Measurements from ENCODE around the gene NFS1.
A peak's percentile ranks its signal among the peaks of the same experiment; 100 is the strongest.
"Not testable (repeated sequence)": the region's sequence is repeated elsewhere in the genome, so short reads cannot be mapped to it uniquely, and the experiment has no call there.

The NFS1 gene

DNA sequence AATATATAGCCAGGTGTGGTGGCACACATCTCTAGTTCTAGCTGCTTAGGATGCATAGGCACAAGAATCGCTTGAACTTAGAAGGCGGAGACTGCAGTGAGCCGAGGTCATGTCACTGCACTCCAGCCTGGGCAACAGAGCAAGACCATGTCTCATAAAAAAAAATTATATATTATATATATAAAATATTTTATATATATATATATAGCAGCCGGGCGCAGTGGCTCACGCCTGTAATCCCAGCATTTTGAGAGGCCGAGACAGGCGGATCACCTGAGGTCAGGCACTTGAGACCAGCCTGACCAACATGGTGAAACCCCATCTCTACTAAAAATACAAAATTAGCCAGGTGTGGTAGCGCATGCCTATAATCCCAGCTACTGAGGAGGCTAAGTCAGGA lies 13.8 kb downstream of the NFS1 start:
- H3K4me3 ChIP-seq (ENCODE audit: low read depth in 1 of 5, low read length in 5 of 5); H3K9ac ChIP-seq (ENCODE audit: low read length in 5 of 5); H3K27ac ChIP-seq (ENCODE audit: low read depth, low read length); H3K9me3 ChIP-seq (ENCODE audit: control insufficient read depth in 5 of 5, low read length in 5 of 5); H3K27me3 ChIP-seq (ENCODE audit: control insufficient read depth in 5 of 5, insufficient read depth in 4 of 5, low read length in 5 of 5); H3K4me1 ChIP-seq (ENCODE audit: control insufficient read depth in 5 of 5, insufficient read depth in 5 of 5, low read length in 5 of 5): not testable (repeated sequence)
- H3K36me3 ChIP-seq (ENCODE audit: control insufficient read depth in 5 of 5, insufficient read depth in 5 of 5, low read length in 5 of 5) = peaks cover 13 to 55% (median 39%) of the 10 kb centered on the region in 5 donors

- Histone ChIP-seq H3K9me3 (ENCODE audit: control insufficient read depth in 5 of 5, low read length in 5 of 5) (no peaks in the 10 kb centered on the region), H3K36me3 (ENCODE audit: control insufficient read depth in 5 of 5, insufficient read depth in 5 of 5, low read length in 5 of 5) (peaks cover 8 to 33% (median 26%) of the 10 kb centered on the region in 5 donors), H3K4me3 (ENCODE audit: low read depth in 1 of 5, low read length in 5 of 5) (no peak overlapping the region), H3K9ac (ENCODE audit: low read length in 5 of 5) (no peak overlapping the region), H3K27me3 (ENCODE audit: control insufficient read depth in 5 of 5, insufficient read depth in 4 of 5, low read length in 5 of 5) (no peaks in the 10 kb centered on the region), H3K4me1 (ENCODE audit: control insufficient read depth in 5 of 5, insufficient read depth in 5 of 5, low read length in 5 of 5) (peaks cover 0 to 4% (median 0%) of the 10 kb centered on the region in 5 donors), H3K27ac (ENCODE audit: low read depth, low read length) (no peak overlapping the region)
These were observed 17.2 kb downstream of the NFS1 start for GRCh38 chr20:35681960-35682359.

- Histone ChIP-seq H3K4me1 (ENCODE audit: control insufficient read depth in 5 of 5, insufficient read depth in 5 of 5, low read length in 5 of 5) (peaks cover 0 to 4% (median 0%) of the 10 kb centered on the region in 5 donors), H3K36me3 (ENCODE audit: control insufficient read depth in 5 of 5, insufficient read depth in 5 of 5, low read length in 5 of 5) (peaks cover 8 to 31% (median 20%) of the 10 kb centered on the region in 5 donors), H3K9me3 (ENCODE audit: control insufficient read depth in 5 of 5, low read length in 5 of 5) (no peaks in the 10 kb centered on the region), H3K27ac (ENCODE audit: low read depth, low read length) (no peak overlapping the region), H3K4me3 (ENCODE audit: low read depth in 1 of 5, low read length in 5 of 5) (no peak overlapping the region), H3K27me3 (ENCODE audit: control insufficient read depth in 5 of 5, insufficient read depth in 4 of 5, low read length in 5 of 5) (no peaks in the 10 kb centered on the region), H3K9ac (ENCODE audit: low read length in 5 of 5) (no peak overlapping the region)
These were observed 18.5 kb downstream of the NFS1 start for GRCh38 chr20:35680452-35681183.

- no peak overlapping the region for H3K4me3 ChIP-seq (ENCODE audit: low read depth in 1 of 5, low read length in 5 of 5)
- H3K9ac ChIP-seq (ENCODE audit: low read length in 5 of 5) = no peak overlapping the region
- H3K36me3 ChIP-seq (ENCODE audit: control insufficient read depth in 5 of 5, insufficient read depth in 5 of 5, low read length in 5 of 5) = peaks cover 24 to 62% (median 50%) of the 10 kb centered on the region in 5 donors
- H3K27me3 ChIP-seq (ENCODE audit: control insufficient read depth in 5 of 5, insufficient read depth in 4 of 5, low read length in 5 of 5) = no peaks in the 10 kb centered on the region
- H3K27ac ChIP-seq (ENCODE audit: low read depth, low read length) = no peak overlapping the region
- H3K9me3 ChIP-seq (ENCODE audit: control insufficient read depth in 5 of 5, low read length in 5 of 5) = no peaks in the 10 kb centered on the region
- H3K4me1 ChIP-seq (ENCODE audit: control insufficient read depth in 5 of 5, insufficient read depth in 5 of 5, low read length in 5 of 5) = peaks cover 0 to 4% (median 0%) of the 10 kb centered on the region in 5 donors
These were observed 24.2 kb downstream of the NFS1 start for GRCh38 chr20:35674921-35675320.

GRCh38 chr20:35673884-35674283 lies 25.3 kb downstream of the NFS1 start:
- no peak overlapping the region for H3K4me3 ChIP-seq (ENCODE audit: low read depth in 1 of 5, low read length in 5 of 5)
- no peaks in the 10 kb centered on the region for H3K9me3 ChIP-seq (ENCODE audit: control insufficient read depth in 5 of 5, low read length in 5 of 5)
- H3K9ac ChIP-seq (ENCODE audit: low read length in 5 of 5) = no peak overlapping the region
- H3K27ac ChIP-seq (ENCODE audit: low read depth, low read length) = no peak overlapping the region
- H3K27me3 ChIP-seq (ENCODE audit: control insufficient read depth in 5 of 5, insufficient read depth in 4 of 5, low read length in 5 of 5) = no peaks in the 10 kb centered on the region
- peaks cover 25 to 72% (median 56%) of the 10 kb centered on the region in 5 donors for H3K36me3 ChIP-seq (ENCODE audit: control insufficient read depth in 5 of 5, insufficient read depth in 5 of 5, low read length in 5 of 5)
- no peaks in the 10 kb centered on the region for H3K4me1 ChIP-seq (ENCODE audit: control insufficient read depth in 5 of 5, insufficient read depth in 5 of 5, low read length in 5 of 5)

GRCh38 chr20:35669681-35670080 lies 29.5 kb downstream of the NFS1 start:
- Histone ChIP-seq H3K36me3 (ENCODE audit: control insufficient read depth in 5 of 5, insufficient read depth in 5 of 5, low read length in 5 of 5) (peaks cover 33 to 64% (median 55%) of the 10 kb centered on the region in 5 donors), H3K27me3 (ENCODE audit: control insufficient read depth in 5 of 5, insufficient read depth in 4 of 5, low read length in 5 of 5) (no peaks in the 10 kb centered on the region)

GRCh38 chr20:35669221-35669620 lies 29.9 kb downstream of the NFS1 start:
- Histone ChIP-seq H3K4me3 (ENCODE audit: low read depth in 1 of 5, low read length in 5 of 5) (no peak overlapping the region), H3K4me1 (ENCODE audit: control insufficient read depth in 5 of 5, insufficient read depth in 5 of 5, low read length in 5 of 5) (peaks cover 0 to 3% (median 2%) of the 10 kb centered on the region in 5 donors), H3K9me3 (ENCODE audit: control insufficient read depth in 5 of 5, low read length in 5 of 5) (no peaks in the 10 kb centered on the region), H3K9ac (ENCODE audit: low read length in 5 of 5) (no peak overlapping the region), H3K27ac (ENCODE audit: low read depth, low read length) (no peak overlapping the region), H3K27me3 (ENCODE audit: control insufficient read depth in 5 of 5, insufficient read depth in 4 of 5, low read length in 5 of 5) (no peaks in the 10 kb centered on the region), H3K36me3 (ENCODE audit: control insufficient read depth in 5 of 5, insufficient read depth in 5 of 5, low read length in 5 of 5) (peaks cover 28 to 60% (median 51%) of the 10 kb centered on the region in 5 donors)

More at GRCh38 chr20:35669681-35670080, 29.5 kb downstream of the NFS1 start:
- H3K9me3 ChIP-seq (ENCODE audit: control insufficient read depth in 5 of 5, low read length in 5 of 5) = no peaks in the 10 kb centered on the region
- no peak overlapping the region for H3K4me3 ChIP-seq (ENCODE audit: low read depth in 1 of 5, low read length in 5 of 5)
- no peak overlapping the region for H3K27ac ChIP-seq (ENCODE audit: low read depth, low read length)
- peaks cover 0 to 2% (median 0%) of the 10 kb centered on the region in 5 donors for H3K4me1 ChIP-seq (ENCODE audit: control insufficient read depth in 5 of 5, insufficient read depth in 5 of 5, low read length in 5 of 5)
- H3K9ac ChIP-seq (ENCODE audit: low read length in 5 of 5) = no peak overlapping the region

GRCh38 chr20:35665949-35666288 lies 33.2 kb downstream of the NFS1 start:
- Histone ChIP-seq H3K27me3 (ENCODE audit: control insufficient read depth in 5 of 5, insufficient read depth in 4 of 5, low read length in 5 of 5) (no peaks in the 10 kb centered on the region), H3K27ac (ENCODE audit: low read depth, low read length) (no peak overlapping the region), H3K36me3 (ENCODE audit: control insufficient read depth in 5 of 5, insufficient read depth in 5 of 5, low read length in 5 of 5) (peaks cover 18 to 27% (median 24%) of the 10 kb centered on the region in 5 donors), H3K4me1 (ENCODE audit: control insufficient read depth in 5 of 5, insufficient read depth in 5 of 5, low read length in 5 of 5) (peaks cover 2 to 36% (median 35%) of the 10 kb centered on the region in 5 donors), H3K9ac (ENCODE audit: low read length in 5 of 5) (no peak overlapping the region), H3K9me3 (ENCODE audit: control insufficient read depth in 5 of 5, low read length in 5 of 5) (no peaks in the 10 kb centered on the region), H3K4me3 (ENCODE audit: low read depth in 1 of 5, low read length in 5 of 5) (no peak overlapping the region)

DNA sequence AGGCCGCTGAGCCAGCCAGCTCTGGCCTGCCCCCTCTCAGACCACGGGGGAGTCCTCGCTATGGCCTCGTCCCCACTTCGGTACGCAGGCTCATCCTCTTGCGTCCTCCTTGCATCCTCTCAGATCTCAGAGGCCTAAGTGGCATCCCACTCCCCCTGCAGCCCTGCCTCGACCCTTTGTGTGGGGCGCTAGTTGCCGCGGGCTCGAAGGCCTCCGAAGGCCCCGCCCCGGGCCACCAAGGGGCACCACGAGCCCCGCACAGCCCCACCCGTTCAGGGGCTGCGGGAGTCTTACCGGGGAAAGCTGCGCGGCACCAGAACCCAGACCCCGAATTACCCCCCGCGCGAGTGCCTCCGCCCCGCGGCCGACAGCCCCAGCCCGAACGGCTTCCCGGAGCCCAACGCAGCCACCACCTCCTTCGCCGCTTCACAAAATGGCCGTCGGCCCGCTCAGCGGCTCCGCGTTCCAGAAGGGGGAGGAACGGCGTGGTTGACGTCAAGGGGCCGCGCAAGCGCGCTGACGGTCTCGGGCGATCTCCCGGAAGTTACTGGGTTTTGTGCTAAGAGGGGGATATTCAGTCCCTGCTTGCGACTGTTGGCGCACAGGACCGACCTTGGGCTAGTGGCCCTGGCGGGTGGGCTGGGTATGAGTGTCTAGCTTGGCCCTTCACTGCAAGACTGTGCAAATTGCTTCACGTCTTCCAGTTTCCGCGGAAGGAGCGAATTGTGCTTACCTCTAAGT lies 34.5 kb downstream of the NFS1 start, which contains the start of the genes CPNE1 and RBM12:
Gene CPNE1, minus strand, starts transcription at position 435 of the 741 bp plus-strand sequence. CDS start 31,977 bp downstream, outside the sequence.
Gene RBM12, minus strand, starts transcription at position 435 of the 741 bp plus-strand sequence. CDS start 9,578 bp downstream, outside the sequence.
- Histone ChIP-seq H3K36me3 (ENCODE audit: control insufficient read depth in 5 of 5, insufficient read depth in 5 of 5, low read length in 5 of 5) (peaks cover 9 to 14% (median 13%) of the 10 kb centered on the region in 5 donors), H3K27me3 (ENCODE audit: control insufficient read depth in 5 of 5, insufficient read depth in 4 of 5, low read length in 5 of 5) (no peaks in the 10 kb centered on the region), H3K4me3 (ENCODE audit: low read depth in 1 of 5, low read length in 5 of 5) (peak within 1 kb of the TSS; percentile 90 to 100 (median 99)), H3K9ac (ENCODE audit: low read length in 5 of 5) (peak within 1 kb of the TSS; percentile 94 to 100 (median 100)), H3K27ac (ENCODE audit: low read depth, low read length) (peak within 1 kb of the TSS; percentile 97), H3K4me1 (ENCODE audit: control insufficient read depth in 5 of 5, insufficient read depth in 5 of 5, low read length in 5 of 5) (peaks cover 2 to 48% (median 40%) of the 10 kb centered on the region in 5 donors), H3K9me3 (ENCODE audit: control insufficient read depth in 5 of 5, low read length in 5 of 5) (no peaks in the 10 kb centered on the region)
